Nephron progenitor cell (in vitro differentiated cells): ENCODE results near the gene FLII.

ENCODE experiments used
- DNase-seq: peaks from one replicate; pipeline ENCODE4 v3.0.0; 2021
- H3K27ac Mint-ChIP-seq: 2 replicates; pipeline ENCODE4 v1.8.0; 2021; ENCODE audit warnings: mild to moderate bottlenecking, moderate library complexity, mixed read lengths
- H3K27me3 Mint-ChIP-seq: 2 replicates; pipeline ENCODE4 v1.8.0; 2021; ENCODE audit warnings: mild to moderate bottlenecking, low read depth, mixed read lengths; ENCODE audit not compliant: poor library complexity
- H3K36me3 Mint-ChIP-seq: 2 replicates; pipeline ENCODE4 v1.8.0; 2021; ENCODE audit warnings: low read depth, mixed read lengths
- H3K4me1 Mint-ChIP-seq: 2 replicates; pipeline ENCODE4 v1.8.0; 2021; ENCODE audit warnings: mixed read lengths
- H3K4me3 Mint-ChIP-seq: 2 replicates; pipeline ENCODE4 v1.8.0; 2021; ENCODE audit warnings: mild to moderate bottlenecking, moderate library complexity, mixed read lengths
- H3K9me3 Mint-ChIP-seq: 2 replicates; pipeline ENCODE4 v1.8.0; 2021; ENCODE audit warnings: mild to moderate bottlenecking, moderate library complexity, mixed read lengths
- TF ChIP-seq, protein P1 (sequence below): fragments of 200-600 bp; sonication (generic); IDR thresholded peaks from 2 replicates; pipeline ENCODE4 v1.5.0; 2021; ENCODE audit warnings: antibody characterized with exemption

The FLII gene

DNA sequence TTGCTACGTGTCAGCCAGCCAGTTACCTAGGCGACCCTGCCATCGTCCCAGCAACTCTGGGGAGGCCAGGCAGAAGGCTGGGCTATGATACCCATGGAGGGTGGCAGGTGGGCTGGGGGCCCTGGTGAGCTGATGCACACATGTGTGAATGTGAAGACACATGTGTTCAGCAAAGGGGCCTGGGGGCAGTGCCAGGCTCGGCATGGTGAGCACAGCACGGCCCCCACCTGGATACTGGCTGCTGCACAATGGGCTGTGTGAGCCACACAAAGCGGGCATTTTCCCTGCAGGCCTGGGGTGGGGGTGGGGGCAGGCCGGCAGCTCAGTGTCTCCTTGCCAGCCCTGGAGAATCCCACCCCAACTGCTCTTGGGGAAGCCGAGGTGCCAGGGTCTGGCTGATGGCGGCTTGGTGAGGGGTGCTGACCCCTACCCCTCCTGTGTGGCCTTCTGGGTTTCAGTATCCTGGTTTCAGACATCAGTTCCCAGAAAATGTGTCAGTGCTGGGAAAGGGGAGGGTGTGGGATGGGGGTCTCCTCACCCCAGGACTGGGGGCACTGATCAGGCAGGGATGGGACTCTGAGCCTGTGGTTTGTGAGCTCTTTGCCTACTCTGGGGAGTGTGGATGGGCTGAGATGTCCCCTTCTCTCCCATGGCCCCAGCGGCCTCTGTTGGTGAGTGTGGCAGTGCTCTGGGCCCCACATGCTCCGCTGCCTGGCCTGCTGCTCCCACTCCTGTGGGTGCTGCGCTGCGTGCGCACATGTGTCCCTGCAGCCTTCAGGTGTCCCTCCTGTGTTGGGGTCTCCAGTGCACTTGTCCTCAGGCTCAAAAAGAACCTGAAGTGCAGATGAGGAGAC lies 28.0 kb downstream of the FLII start:
- H3K9me3 Mint-ChIP-seq, result no peaks in the 10 kb centered on the region
- no peak overlapping the region for H3K4me3 Mint-ChIP-seq
- H3K27ac Mint-ChIP-seq, result peak overlapping the region; percentile 22
- DNase-seq, result no peak
- H3K27me3 Mint-ChIP-seq, result peaks cover 3% of the 10 kb centered on the region
- H3K4me1 Mint-ChIP-seq, result peaks cover 61% of the 10 kb centered on the region
- TF ChIP-seq, protein P1, sequence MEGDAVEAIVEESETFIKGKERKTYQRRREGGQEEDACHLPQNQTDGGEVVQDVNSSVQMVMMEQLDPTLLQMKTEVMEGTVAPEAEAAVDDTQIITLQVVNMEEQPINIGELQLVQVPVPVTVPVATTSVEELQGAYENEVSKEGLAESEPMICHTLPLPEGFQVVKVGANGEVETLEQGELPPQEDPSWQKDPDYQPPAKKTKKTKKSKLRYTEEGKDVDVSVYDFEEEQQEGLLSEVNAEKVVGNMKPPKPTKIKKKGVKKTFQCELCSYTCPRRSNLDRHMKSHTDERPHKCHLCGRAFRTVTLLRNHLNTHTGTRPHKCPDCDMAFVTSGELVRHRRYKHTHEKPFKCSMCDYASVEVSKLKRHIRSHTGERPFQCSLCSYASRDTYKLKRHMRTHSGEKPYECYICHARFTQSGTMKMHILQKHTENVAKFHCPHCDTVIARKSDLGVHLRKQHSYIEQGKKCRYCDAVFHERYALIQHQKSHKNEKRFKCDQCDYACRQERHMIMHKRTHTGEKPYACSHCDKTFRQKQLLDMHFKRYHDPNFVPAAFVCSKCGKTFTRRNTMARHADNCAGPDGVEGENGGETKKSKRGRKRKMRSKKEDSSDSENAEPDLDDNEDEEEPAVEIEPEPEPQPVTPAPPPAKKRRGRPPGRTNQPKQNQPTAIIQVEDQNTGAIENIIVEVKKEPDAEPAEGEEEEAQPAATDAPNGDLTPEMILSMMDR, result no peak
- H3K36me3 Mint-ChIP-seq, result peaks cover 6% of the 10 kb centered on the region

DNA sequence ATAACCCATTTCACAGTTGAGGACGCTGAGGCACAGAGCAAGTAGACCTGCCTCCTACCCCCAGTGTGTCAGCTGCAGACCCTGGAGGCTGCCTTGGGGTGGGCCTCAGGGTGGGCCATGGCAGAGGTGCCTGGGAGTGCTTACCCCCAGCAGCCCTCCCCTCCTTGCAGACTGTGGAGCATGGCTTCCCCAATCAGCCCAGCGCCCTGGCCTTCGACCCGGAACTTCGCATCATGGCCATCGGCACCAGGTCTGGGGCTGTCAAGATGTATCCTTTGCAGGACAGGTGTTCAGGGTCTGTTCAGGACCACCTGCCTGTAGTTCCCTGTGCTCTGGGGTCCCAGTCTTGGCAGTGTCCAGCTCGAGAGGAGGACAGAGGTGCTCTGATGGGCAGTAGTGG lies 28.8 kb downstream of the FLII start:
- Mint-ChIP-seq H3K27ac (peak overlapping the region; percentile 45), H3K4me1 (peaks cover 64% of the 10 kb centered on the region), H3K27me3 (peaks cover 3% of the 10 kb centered on the region), H3K36me3 (peaks cover 3% of the 10 kb centered on the region), H3K9me3 (no peaks in the 10 kb centered on the region), H3K4me3 (no peak overlapping the region)
- TF ChIP-seq, protein P1, result no peak
- no peak for DNase-seq

DNA sequence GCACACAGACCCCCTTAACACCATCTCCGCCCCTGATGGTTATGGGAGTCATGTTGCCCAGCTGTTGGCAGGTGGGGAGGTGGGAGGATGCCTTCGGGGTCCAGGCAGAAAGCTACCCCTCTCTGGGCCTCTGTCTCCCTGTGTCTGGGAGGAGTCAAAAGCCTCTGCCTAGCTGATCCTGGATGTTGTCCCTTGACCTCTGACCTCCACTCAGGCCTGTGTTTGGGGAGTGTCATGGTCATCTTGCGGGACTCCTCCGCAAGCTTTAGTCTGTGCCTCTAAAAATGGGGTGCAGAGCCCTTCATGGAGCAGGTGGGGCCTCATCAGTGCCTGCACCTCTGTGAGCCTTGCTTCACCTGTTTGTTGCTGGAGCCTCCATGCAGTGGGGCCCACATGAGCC lies 29.3 kb downstream of the FLII start:
- DNase-seq, result peak; percentile 22
- H3K4me3 Mint-ChIP-seq, result no peak overlapping the region
- H3K27me3 Mint-ChIP-seq, result peaks cover 3% of the 10 kb centered on the region
- H3K4me1 Mint-ChIP-seq, result peaks cover 70% of the 10 kb centered on the region
- H3K9me3 Mint-ChIP-seq, result no peaks in the 10 kb centered on the region
- H3K27ac Mint-ChIP-seq, result no peak overlapping the region
- TF ChIP-seq, protein P1, result no peak
- H3K36me3 Mint-ChIP-seq, result no peaks in the 10 kb centered on the region

DNA sequence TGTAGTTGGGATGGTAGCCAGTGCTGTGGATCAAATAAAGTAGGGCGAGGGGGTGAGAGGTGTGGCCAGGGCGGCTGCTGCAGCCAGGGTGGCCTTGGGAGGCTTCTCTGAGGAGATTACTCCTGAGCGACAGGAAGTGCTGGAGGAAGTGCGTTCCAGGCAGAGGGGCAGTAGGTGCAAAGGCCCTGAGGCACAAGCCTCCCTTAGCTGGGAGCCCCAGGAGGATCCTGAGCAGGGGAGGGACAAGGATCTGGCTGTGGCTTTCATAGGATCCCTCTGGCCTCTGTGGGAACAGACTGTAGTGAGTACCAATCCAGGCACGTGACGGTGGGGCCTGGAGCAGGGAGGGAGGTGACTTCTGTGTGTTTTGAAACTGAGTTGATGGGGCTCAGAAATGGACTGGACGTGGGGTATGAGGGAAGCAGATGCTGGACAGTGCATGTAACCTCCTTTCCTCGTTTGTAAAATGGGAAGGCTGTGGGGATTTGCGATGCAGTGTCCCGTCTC lies 30.3 kb downstream of the FLII start:
- H3K4me3 Mint-ChIP-seq, result peak overlapping the region; percentile 26
- peaks cover 74% of the 10 kb centered on the region for H3K4me1 Mint-ChIP-seq
- TF ChIP-seq, protein P1, result no peak
- DNase-seq, result no peak
- peaks cover 3% of the 10 kb centered on the region for H3K27me3 Mint-ChIP-seq
- no peaks in the 10 kb centered on the region for H3K9me3 Mint-ChIP-seq
- H3K27ac Mint-ChIP-seq, result peak overlapping the region; percentile 84
- no peaks in the 10 kb centered on the region for H3K36me3 Mint-ChIP-seq

DNA sequence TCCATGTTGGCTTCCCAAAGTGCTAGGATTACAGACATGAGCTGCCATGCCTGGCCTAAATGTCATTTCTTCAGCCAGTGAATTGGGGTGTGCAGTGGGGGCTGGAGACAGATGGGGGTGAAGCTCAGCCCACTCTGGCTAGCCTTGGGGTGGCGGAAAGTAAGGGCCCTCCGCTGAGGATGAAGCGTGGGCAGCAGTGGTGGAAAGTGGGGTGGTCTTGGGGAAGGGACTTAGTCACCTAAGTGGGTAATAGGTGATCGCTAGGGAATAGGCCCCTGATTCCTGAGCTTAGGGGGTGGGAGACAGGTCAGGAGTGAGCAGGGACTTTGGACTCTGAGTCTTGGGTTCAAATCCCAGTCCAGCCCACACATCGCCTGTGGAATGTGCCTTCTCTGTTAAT lies 30.9 kb downstream of the FLII start:
- peak overlapping the region; percentile 98 for H3K4me3 Mint-ChIP-seq
- peaks cover 74% of the 10 kb centered on the region for H3K4me1 Mint-ChIP-seq
- H3K36me3 Mint-ChIP-seq, result no peaks in the 10 kb centered on the region
- TF ChIP-seq, protein P1, result no peak
- H3K27ac Mint-ChIP-seq, result peak overlapping the region; percentile 67
- no peaks in the 10 kb centered on the region for H3K9me3 Mint-ChIP-seq
- no peak for DNase-seq
- peaks cover 3% of the 10 kb centered on the region for H3K27me3 Mint-ChIP-seq
